SK-N-SH treated with all-trans-retinoic acid at 6 μM for 48 hours (cell line): ENCODE measurements around the gene NPFFR1.

Source experiments
- ARNTL ChIP-seq: fragments of 450-650 bp; formaldehyde crosslinking; IDR thresholded peaks from 2 replicates; pipeline ENCODE4 v1.5.0; 2020; ENCODE audit warnings: low read depth, mild to moderate bottlenecking, moderate library complexity, borderline replicate concordance
- CSRNP3 ChIP-seq: fragments of 250-450 bp; sonication (Bioruptor Pico); IDR thresholded peaks from 2 replicates; pipeline ENCODE4 v1.5.1; 2021; ENCODE audit warnings: mild to moderate bottlenecking, moderate library complexity
- ESRRG ChIP-seq: fragments of 250-450 bp; sonication (Bioruptor Pico); IDR thresholded peaks from 2 replicates; pipeline ENCODE4 v1.6.1; 2021; ENCODE audit warnings: mild to moderate bottlenecking
- GLIS3 ChIP-seq: fragments of 250-450 bp; sonication (Bioruptor Pico); IDR thresholded peaks from 2 replicates; pipeline ENCODE4 v1.5.0; 2020; ENCODE audit warnings: mild to moderate bottlenecking, moderate library complexity
- ISL1 ChIP-seq: fragments of 250-450 bp; sonication (Bioruptor Pico); IDR thresholded peaks from 2 replicates; pipeline ENCODE4 v2.1.2; 2022; ENCODE audit warnings: mild to moderate bottlenecking, moderate library complexity
- OSR1 ChIP-seq: fragments of 250-450 bp; sonication (Bioruptor Pico); IDR thresholded peaks from 2 replicates; pipeline ENCODE4 v1.8.0; 2022; ENCODE audit warnings: moderate library complexity, mild to moderate bottlenecking, inconsistent platforms
- PATZ1 ChIP-seq: fragments of 250-450 bp; sonication (Bioruptor Pico); IDR thresholded peaks from 2 replicates; pipeline ENCODE4 v1.8.0; 2020; ENCODE audit warnings: mild to moderate bottlenecking, moderate library complexity, borderline replicate concordance
- POU6F1 ChIP-seq: fragments of 250-450 bp; sonication (Bioruptor Pico); IDR thresholded peaks from 2 replicates; pipeline ENCODE4 v1.8.0; 2021; ENCODE audit warnings: low read depth, mild to moderate bottlenecking, moderate library complexity, borderline replicate concordance
- RARB ChIP-seq: fragments of 250-450 bp; sonication (Bioruptor Pico); IDR thresholded peaks from 2 replicates; pipeline ENCODE4 v1.8.0; 2021; ENCODE audit warnings: mild to moderate bottlenecking, moderate library complexity
- TCF4 ChIP-seq: fragments of 250-450 bp; sonication (Bioruptor Pico); IDR thresholded peaks from 2 replicates; pipeline ENCODE4 v1.8.0; 2021; ENCODE audit warnings: mild to moderate bottlenecking, moderate library complexity, borderline replicate concordance
- TSHZ2 ChIP-seq: fragments of 250-450 bp; sonication (Bioruptor Pico); IDR thresholded peaks from 2 replicates; pipeline ENCODE4 v1.5.0; 2020; ENCODE audit warnings: mild to moderate bottlenecking, moderate library complexity
- ZNF70 ChIP-seq: fragments of 450-650 bp; formaldehyde crosslinking; IDR thresholded peaks from 2 replicates; pipeline ENCODE4 v1.5.0; 2020; ENCODE audit warnings: mild to moderate bottlenecking, moderate library complexity
- ZNF8 ChIP-seq: fragments of 450-650 bp; formaldehyde crosslinking; IDR thresholded peaks from 2 replicates; pipeline ENCODE4 v1.5.0; 2020; ENCODE audit warnings: mild to moderate bottlenecking, moderate library complexity

- TF ChIP-seq ZNF8 (CRISPR knock-in tag): no peak
- no peak for TF ChIP-seq CSRNP3 (CRISPR knock-in tag)
- no peak for TF ChIP-seq GLIS3 (CRISPR knock-in tag)
- no peak for TF ChIP-seq RARB (CRISPR knock-in tag)
- no peak for TF ChIP-seq ZNF70
- no peak for TF ChIP-seq PATZ1 (CRISPR knock-in tag)
- TF ChIP-seq TCF4 (CRISPR knock-in tag): no peak
- TF ChIP-seq ARNTL (CRISPR knock-in tag): no peak
- TF ChIP-seq POU6F1: no peak
- TF ChIP-seq OSR1: no peak
- TF ChIP-seq ISL1 (CRISPR knock-in tag): no peak
- no peak for TF ChIP-seq TSHZ2 (CRISPR knock-in tag)
- TF ChIP-seq ESRRG (CRISPR knock-in tag): no peak
Measured at GRCh38 chr10:70266701-70267100, 17.1 kb downstream of the NPFFR1 start.
